H1 (cell line): ENCODE data around the gene RMDN3. TPM values are rescaled to one million over a fixed set of nuclear protein-coding genes. Genes with fewer than 3 reads are reported as not detected.

ENCODE experiments used
- CREB1 ChIP-seq: IDR thresholded peaks from 2 replicates; pipeline ENCODE4 v1.6.1; 2012; ENCODE audit warnings: inconsistent platforms
- NRF1 ChIP-seq: IDR thresholded peaks from 2 replicates; pipeline ENCODE4 v1.6.1; 2011; ENCODE audit warnings: mild to moderate bottlenecking, low read depth, low read length, improper control_type of control experiment
- PHF8 ChIP-seq: fragments of 200-600 bp; sonication (generic); conservative IDR thresholded peaks from 2 replicates; pipeline ENCODE4 v1.7.1; 2012; ENCODE audit warnings: low read depth, mild to moderate bottlenecking, inconsistent platforms, low read length, moderate library complexity
- RAD21 ChIP-seq, 2 experiments: IDR thresholded peaks in 1 of 2; conservative IDR thresholded peaks in 1 of 2; 2 replicates each; pipeline ENCODE4 v1.6.1; 2011; ENCODE audit warnings: low read depth in 2 of 2, low read length in 2 of 2, improper control_type of control experiment in 1 of 2, inconsistent platforms in 1 of 2, mild to moderate bottlenecking in 1 of 2, moderate library complexity in 1 of 2
- polyA plus RNA-seq, 7 experiments: library from polyadenylated mRNA; depleted of rRNA in 3 of 7; stranded (reverse) in 5 of 7; unstranded in 2 of 7; fragments of >200 nt in 5 of 7; fragments of 200-250 nt in 2 of 7; gene quantifications; 1 replicate in 5 of 7; 2 replicates in 1 of 7; 4 replicates in 1 of 7; pipeline versions ENCODE4 v1.2.1 to v1.2.3, GENCODE V29; 2011 to 2013; ENCODE audit warnings: missing spikeins in 2 of 7, mixed read lengths in 2 of 7
- total RNA-seq: library from RNA; stranded (reverse); fragmentation: NEBNext Ultra II Directional; extraction: Animal tissue kit (Norgen Biotek cat#: 25700); gene quantifications from 2 replicates; pipeline ENCODE4 v1.2.1, GENCODE V29; 2021
- TF ChIP-seq, protein P1 (sequence below), 3 experiments: IDR thresholded peaks; 1 replicate in 2 of 3; 2 replicates in 1 of 3; pipeline versions ENCODE4 v1.5.1 to v1.6.1; 2011; ENCODE audit warnings: low read length in 3 of 3, mild to moderate bottlenecking in 3 of 3, inconsistent platforms in 2 of 3, low read depth in 1 of 3, moderate library complexity in 1 of 3; ENCODE audit not compliant: insufficient read depth in 1 of 3; ENCODE audit errors: control extremely low read depth in 1 of 3

RMDN3 gene
- total and polyA plus RNA-seq, 2 of the 8 experiments (the other 6 are each of a cell fraction or from before 2014, with no cell fraction given): 10.8 to 24.1 TPM

DNA sequence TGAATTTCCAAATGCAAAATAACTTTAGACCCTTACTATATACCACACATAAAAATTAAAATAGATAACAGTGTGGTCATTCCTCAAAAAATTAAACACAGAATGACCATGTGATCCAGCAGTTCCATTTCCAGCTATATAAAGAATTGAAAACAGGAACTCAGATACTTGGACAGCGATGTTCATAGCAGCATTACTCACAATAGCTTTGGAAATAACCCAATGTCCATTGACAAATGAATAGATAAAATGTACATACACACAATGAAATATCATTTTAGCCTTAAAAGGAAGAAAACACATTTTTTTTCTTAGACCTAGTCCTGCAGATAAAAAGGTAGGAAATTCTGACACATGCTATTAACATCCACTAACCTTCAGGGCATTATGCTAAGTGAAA is 33.4 kb downstream of the RMDN3 start (continued):
- TF ChIP-seq RAD21 (IDR thresholded peaks at IDR 0.05 in 1 of 2, conservative IDR thresholded peaks at IDR 0.05 in 1 of 2; ENCODE audit: low read depth in 2 of 2, low read length in 2 of 2): no peak
- TF ChIP-seq PHF8: no peak
- TF ChIP-seq NRF1: no peak
- TF ChIP-seq CREB1: no peak
- TF ChIP-seq, protein P1, sequence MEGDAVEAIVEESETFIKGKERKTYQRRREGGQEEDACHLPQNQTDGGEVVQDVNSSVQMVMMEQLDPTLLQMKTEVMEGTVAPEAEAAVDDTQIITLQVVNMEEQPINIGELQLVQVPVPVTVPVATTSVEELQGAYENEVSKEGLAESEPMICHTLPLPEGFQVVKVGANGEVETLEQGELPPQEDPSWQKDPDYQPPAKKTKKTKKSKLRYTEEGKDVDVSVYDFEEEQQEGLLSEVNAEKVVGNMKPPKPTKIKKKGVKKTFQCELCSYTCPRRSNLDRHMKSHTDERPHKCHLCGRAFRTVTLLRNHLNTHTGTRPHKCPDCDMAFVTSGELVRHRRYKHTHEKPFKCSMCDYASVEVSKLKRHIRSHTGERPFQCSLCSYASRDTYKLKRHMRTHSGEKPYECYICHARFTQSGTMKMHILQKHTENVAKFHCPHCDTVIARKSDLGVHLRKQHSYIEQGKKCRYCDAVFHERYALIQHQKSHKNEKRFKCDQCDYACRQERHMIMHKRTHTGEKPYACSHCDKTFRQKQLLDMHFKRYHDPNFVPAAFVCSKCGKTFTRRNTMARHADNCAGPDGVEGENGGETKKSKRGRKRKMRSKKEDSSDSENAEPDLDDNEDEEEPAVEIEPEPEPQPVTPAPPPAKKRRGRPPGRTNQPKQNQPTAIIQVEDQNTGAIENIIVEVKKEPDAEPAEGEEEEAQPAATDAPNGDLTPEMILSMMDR (IDR thresholded peaks at IDR 0.05; ENCODE audit: control extremely low read depth in 1 of 3, insufficient read depth in 1 of 3, low read depth in 1 of 3, low read length in 3 of 3): no peak
